Parathyroid adenoma (tissue), 2 donors: ENCODE measurements around the gene NR3C2.

ENCODE experiments used
- H2AFZ ChIP-seq: fragments of 300-600 bp; sonication (generic); one replicate; pipeline ENCODE4 v1.7.0; 2017; ENCODE audit warnings: antibody characterized with exemption, mild to moderate bottlenecking
- H3K27ac ChIP-seq: fragments of 300-600 bp; sonication (generic); one replicate; pipeline ENCODE4 v1.7.0; 2017
- H3K27me3 ChIP-seq: fragments of 300-600 bp; sonication (generic); one replicate; pipeline ENCODE4 v1.7.0; 2017; ENCODE audit warnings: low read length; ENCODE audit not compliant: control insufficient read depth, insufficient read depth
- H3K36me3 ChIP-seq: fragments of 300-600 bp; sonication (generic); one replicate; pipeline ENCODE4 v1.7.0; 2017; ENCODE audit warnings: low read length; ENCODE audit not compliant: control insufficient read depth, insufficient read depth
- H3K4me1 ChIP-seq: fragments of 300-600 bp; sonication (generic); one replicate; pipeline ENCODE4 v1.7.0; 2017; ENCODE audit warnings: control low read depth
- H3K4me2 ChIP-seq: fragments of 300-600 bp; sonication (generic); one replicate; pipeline ENCODE4 v1.7.0; 2017; ENCODE audit warnings: low read length
- H3K4me3 ChIP-seq: fragments of 300-600 bp; sonication (generic); one replicate; pipeline ENCODE4 v1.7.0; 2017; ENCODE audit warnings: low read depth, low read length
- H3K79me2 ChIP-seq: fragments of 300-600 bp; sonication (generic); one replicate; pipeline ENCODE4 v1.7.0; 2017; ENCODE audit warnings: control low read depth
- H3K9ac ChIP-seq: fragments of 300-600 bp; sonication (generic); one replicate; pipeline ENCODE4 v1.7.0; 2017; ENCODE audit warnings: mild to moderate bottlenecking
- H3K9me3 ChIP-seq: fragments of 300-600 bp; sonication (generic); one replicate; pipeline ENCODE4 v1.7.0; 2017; ENCODE audit warnings: low read length; ENCODE audit not compliant: control insufficient read depth
- TF ChIP-seq, protein P1 (sequence below): fragments of 300-600 bp; sonication (generic); IDR thresholded peaks from one replicate; pipeline ENCODE4 v1.7.0; 2017; ENCODE audit warnings: antibody characterized with exemption, mild to moderate bottlenecking
- donor health status: primary hyperparathyroidism.

NR3C2 gene

DNA sequence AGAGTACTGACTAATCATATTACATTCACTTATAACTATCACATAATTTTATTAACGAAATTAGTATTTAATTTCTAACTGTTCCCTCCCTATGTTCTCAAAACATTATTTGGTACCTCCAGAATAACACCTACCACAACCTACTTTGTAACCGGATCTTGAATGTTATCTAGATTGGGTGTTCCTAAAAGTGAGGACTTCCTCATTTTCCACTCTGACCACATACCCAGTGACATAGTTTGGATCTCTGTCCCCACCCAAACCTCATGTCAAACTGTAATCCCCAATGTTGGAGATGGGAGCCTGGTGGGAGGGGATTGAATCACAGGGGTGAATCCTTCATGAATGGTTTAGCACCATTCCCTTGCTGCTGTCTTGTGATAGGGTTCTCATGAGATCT, 21.8 kb downstream of the NR3C2 start:
- Histone ChIP-seq H3K9me3 (no peaks in the 10 kb centered on the region), H3K4me1 (peaks cover 3% of the 10 kb centered on the region), H3K36me3 (no peaks in the 10 kb centered on the region), H3K4me2 (no peak overlapping the region), H3K27ac (no peak overlapping the region), H3K4me3 (no peak overlapping the region), H3K27me3 (no peaks in the 10 kb centered on the region), H3K79me2 (peaks cover 6% of the 10 kb centered on the region), H3K9ac (no peak overlapping the region), H2AFZ (no peak overlapping the region)
- TF ChIP-seq, protein P1, sequence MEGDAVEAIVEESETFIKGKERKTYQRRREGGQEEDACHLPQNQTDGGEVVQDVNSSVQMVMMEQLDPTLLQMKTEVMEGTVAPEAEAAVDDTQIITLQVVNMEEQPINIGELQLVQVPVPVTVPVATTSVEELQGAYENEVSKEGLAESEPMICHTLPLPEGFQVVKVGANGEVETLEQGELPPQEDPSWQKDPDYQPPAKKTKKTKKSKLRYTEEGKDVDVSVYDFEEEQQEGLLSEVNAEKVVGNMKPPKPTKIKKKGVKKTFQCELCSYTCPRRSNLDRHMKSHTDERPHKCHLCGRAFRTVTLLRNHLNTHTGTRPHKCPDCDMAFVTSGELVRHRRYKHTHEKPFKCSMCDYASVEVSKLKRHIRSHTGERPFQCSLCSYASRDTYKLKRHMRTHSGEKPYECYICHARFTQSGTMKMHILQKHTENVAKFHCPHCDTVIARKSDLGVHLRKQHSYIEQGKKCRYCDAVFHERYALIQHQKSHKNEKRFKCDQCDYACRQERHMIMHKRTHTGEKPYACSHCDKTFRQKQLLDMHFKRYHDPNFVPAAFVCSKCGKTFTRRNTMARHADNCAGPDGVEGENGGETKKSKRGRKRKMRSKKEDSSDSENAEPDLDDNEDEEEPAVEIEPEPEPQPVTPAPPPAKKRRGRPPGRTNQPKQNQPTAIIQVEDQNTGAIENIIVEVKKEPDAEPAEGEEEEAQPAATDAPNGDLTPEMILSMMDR: no peak

DNA sequence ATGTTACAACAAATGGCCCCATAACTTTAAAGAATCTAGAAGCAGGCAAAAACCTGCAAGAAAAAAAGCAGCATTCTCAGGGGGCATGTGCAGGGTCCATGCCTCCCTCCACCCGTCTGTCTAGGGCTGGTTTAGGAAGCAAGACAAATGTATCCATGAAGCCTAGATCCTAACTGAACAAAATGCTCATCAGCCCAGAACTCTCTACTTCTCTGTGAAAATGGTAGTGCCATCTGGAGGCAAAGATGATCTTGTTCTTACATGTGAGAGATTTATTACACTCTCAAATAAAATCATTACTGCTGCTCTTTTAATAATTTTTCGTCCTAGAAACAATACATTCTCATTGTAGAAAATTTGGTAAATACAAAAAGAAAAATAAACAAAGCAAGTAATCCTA, 26.7 kb downstream of the NR3C2 start:
- Histone ChIP-seq H3K9me3 (no peaks in the 10 kb centered on the region), H3K9ac (no peak overlapping the region), H3K4me1 (peaks cover 3% of the 10 kb centered on the region)

DNA sequence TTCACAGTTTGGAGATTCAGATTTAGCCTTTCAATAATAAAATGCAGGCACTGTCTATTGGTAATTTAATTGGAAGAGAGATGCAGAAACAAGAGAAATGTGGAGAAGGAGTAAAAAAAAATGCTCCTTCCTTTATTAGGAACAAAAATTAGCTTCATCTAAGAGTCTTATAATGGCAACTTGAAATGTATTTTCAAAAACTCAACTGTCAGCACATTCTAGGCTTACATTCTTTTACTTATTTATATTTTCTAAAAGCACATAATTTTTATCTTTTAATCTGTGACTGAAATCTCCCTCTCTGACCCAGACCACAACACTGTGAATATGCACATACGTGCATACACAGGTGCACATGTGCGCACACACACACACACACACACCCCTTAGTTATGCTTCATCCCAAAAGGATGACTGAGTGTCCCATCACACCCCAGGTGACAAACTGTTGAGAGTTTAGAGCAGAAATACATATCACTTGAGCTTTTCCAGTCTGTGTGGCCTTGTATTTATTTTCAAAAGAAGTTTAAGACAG, 29.7 kb downstream of the NR3C2 start:
- Histone ChIP-seq H3K27ac (no peak overlapping the region), H3K9ac (no peak overlapping the region), H2AFZ (no peak overlapping the region), H3K79me2 (peaks cover 7% of the 10 kb centered on the region), H3K36me3 (no peaks in the 10 kb centered on the region), H3K4me2 (no peak overlapping the region), H3K27me3 (no peaks in the 10 kb centered on the region), H3K4me3 (no peak overlapping the region), H3K9me3 (no peaks in the 10 kb centered on the region), H3K4me1 (no peaks in the 10 kb centered on the region)
- TF ChIP-seq, protein P1: no peak

More for the DNA sequence above, 26.7 kb downstream of the NR3C2 start:
- peaks cover 3% of the 10 kb centered on the region for H3K79me2 ChIP-seq
- no peak overlapping the region for H3K27ac ChIP-seq
- no peaks in the 10 kb centered on the region for H3K27me3 ChIP-seq
- TF ChIP-seq, protein P1: no peak
- no peak overlapping the region for H3K4me3 ChIP-seq
- H3K36me3 ChIP-seq: no peaks in the 10 kb centered on the region
- no peak overlapping the region for H3K4me2 ChIP-seq
- no peak overlapping the region for H2AFZ ChIP-seq

DNA sequence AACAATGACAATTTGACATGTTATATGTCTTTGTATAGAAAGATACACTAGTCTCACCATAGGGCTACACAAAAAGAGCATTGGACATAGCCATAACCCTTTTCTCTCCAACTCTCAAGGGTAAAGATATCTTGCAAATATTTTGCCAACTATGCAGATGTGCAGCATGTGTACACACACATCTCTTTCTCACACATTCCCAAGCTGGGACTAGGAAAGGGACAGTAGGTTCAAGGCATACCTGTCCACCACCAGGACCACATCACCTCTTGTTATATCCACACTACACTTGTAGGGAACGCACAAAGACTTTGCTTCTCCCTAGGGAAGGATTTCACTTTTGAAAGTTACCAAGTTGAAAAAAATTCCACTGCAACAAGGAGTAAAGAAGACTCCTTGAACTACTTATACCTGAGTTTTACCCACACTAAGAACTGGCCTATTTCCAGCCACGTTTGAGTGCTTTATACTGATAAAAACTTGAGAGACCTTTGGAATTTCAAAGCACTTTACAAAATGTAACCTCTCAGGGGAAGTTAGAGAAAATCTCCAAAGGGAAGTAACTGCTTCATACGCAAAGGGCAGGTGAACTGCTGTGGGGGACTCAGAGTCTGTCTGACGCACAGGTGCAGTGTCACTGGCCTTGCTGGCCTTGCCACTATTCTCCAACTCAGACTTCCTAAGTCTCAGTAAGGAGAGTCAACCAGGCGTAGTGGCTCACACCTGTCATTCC, 36.9 kb downstream of the NR3C2 start:
- Histone ChIP-seq H3K4me1 (no peaks in the 10 kb centered on the region), H3K27me3 (no peaks in the 10 kb centered on the region), H3K4me3 (no peak overlapping the region), H2AFZ (no peak overlapping the region), H3K27ac (no peak overlapping the region), H3K79me2 (peaks cover 9% of the 10 kb centered on the region), H3K9ac (no peak overlapping the region), H3K4me2 (no peak overlapping the region), H3K36me3 (no peaks in the 10 kb centered on the region), H3K9me3 (no peaks in the 10 kb centered on the region)
- TF ChIP-seq, protein P1: no peak

DNA sequence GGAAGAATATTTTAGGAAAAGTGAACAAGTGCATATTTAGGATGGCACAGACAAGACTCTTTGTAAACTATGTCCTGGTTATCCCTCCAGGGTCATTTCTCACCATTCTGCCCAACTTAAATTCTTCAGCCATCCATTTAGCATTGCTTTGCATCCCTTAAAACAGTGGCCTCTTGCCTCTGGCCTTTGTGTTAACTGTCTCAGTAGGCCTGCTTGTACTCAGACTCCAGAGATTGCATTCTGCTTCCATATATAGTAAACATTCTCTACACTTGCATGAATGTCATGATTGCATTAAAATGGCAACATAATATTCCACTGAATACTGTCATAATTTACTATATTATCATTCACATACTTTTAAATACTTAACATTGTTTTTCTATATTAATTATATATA, 43.2 kb downstream of the NR3C2 start:
- no peak overlapping the region for H3K4me2 ChIP-seq
- H3K9me3 ChIP-seq: no peaks in the 10 kb centered on the region
- TF ChIP-seq, protein P1: no peak
- no peaks in the 10 kb centered on the region for H3K36me3 ChIP-seq
- H3K4me1 ChIP-seq: no peaks in the 10 kb centered on the region
- H3K79me2 ChIP-seq: peaks cover 18% of the 10 kb centered on the region
- H3K27me3 ChIP-seq: no peaks in the 10 kb centered on the region
- H3K4me3 ChIP-seq: no peak overlapping the region
- no peak overlapping the region for H3K27ac ChIP-seq
- H2AFZ ChIP-seq: no peak overlapping the region
- H3K9ac ChIP-seq: no peak overlapping the region
